HG02678 (cell line): ENCODE results near the gene FUNDC2.
"Not testable (repeated sequence)": the region's sequence is repeated elsewhere in the genome, so short reads cannot be mapped to it uniquely, and the experiment has no call there.

Experiments used
- ATAC-seq: cut with Tn5 transposase; IDR thresholded peaks from one replicate; pipeline ENCODE4 v1.9.1; 2021; ENCODE audit warnings: mild to moderate bottlenecking, moderate library complexity; ENCODE audit not compliant: unreplicated experiment

The FUNDC2 gene

DNA sequence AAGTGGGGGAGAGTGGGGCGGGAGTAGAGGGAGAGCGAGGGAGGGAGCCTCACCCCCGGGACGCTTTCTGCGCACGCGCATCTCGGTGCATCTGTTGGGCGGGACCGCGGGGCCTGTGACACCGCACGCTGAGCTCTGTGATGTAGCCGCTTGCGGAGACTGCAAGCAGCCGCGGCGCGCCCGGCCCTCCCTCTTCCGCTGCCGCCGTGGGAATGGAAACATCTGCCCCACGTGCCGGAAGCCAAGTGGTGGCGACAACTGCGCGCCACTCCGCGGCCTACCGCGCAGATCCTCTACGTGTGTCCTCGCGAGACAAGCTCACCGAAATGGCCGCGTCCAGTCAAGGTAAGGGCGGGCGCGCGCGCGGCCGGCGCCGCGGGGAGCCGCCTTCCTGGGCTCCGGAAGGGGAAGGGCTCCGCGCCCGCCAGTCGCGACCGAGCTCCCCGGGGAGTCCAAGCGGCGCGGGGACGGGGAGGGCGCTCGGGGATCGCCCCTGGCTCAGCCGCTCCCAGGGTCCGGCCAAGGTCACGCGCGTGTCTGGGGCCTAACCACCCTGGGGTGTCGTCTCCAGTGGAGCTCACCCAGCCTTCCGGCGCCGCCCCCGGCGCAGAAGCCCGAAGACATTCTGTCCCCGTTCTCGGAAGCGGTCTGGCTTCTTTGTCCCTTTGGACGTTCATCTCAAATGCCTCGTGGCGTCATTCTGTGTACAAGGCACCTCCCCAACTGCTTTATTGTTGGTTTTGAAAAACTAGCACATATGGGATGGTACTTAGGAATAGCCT, at the start of gene FUNDC2:
TSS of gene FUNDC2 (plus strand) at position 118 of the 782 bp plus-strand sequence. CDS start at position 213, 95 bp downstream.
- ATAC-seq: peak; percentile 90

GRCh38 chrX:154979629-154980028, 47.0 kb upstream of the FUNDC2 start:
- ATAC-seq: no peak

GRCh38 chrX:154980330-154981115, 46.1 kb upstream of the FUNDC2 start:
- peak; percentile 93 for ATAC-seq

DNA sequence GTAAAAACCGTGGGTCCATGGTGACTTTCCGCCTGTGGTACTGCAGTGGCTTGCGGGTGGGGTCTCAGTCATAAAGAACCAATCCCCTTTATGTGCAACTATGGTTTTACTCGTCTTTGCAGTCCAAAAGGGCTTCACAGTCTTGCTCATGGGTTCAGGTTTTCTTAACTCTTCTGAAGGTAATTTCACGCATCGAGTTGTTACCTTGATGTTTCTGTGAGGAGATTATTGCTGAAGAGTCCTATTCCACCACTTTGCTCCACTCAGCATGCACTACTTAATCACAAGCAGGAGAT, 45.6 kb upstream of the FUNDC2 start:
- ATAC-seq: no peak

DNA sequence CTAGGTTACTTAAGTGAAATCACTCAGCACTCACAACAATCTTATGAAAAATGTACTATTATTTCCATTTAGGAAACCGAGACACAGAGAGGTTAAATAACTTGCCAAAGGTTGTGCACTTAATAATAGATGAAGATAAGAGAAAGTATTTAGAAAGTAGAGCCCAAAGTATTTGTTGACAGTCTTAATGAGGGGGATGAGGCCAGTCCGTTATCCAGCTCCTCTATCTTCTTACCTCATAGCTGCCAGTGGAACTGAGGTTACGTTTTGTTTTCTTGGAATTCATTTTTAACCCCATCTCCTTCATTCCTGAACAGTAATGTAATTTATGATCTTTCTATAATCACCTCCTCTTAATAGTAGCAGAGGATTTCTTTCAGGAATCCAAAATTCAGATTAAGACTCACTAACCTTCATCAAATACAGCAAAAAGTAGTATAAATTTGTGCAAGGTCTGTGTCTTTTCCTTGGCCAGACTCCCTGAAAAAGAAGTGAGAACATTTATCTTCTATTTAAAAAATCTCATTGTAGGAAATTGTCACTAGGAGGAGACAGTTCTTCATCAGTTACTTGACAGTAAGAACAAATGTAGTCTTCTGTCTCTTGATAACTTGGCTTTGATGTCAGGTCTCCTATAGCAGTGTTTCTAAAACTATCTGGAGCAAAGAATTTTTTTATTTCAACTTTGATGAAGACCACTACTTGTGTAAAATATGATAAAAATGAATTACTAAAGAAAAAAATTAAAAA, 39.6 kb upstream of the FUNDC2 start:
- no peak for ATAC-seq

- no peak for ATAC-seq
These were observed 38.7 kb upstream of the FUNDC2 start for GRCh38 chrX:154987940-154988339.

DNA sequence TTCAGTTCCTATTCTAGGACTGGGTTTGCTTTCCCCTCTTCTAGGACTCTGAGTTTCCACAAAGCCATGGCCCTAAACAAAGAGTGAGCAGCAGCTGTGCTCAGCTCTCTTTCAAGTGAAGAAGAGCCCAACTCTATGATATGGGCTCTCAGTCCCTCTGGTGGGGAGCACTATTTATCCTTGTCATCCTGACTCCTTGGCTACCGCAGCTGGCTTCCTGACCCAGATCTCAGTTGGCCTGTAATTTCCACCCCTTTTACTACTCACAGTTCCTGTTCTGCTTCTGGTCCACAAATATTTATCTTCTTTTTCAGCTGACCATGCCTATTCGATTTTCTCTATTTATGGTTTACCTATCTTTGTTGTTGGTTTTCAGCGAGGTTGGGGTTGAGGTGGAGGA, 37.9 kb upstream of the FUNDC2 start:
- ATAC-seq: no peak

GRCh38 chrX:154990496-154990895, 36.1 kb upstream of the FUNDC2 start:
- peak; percentile 53 for ATAC-seq

DNA sequence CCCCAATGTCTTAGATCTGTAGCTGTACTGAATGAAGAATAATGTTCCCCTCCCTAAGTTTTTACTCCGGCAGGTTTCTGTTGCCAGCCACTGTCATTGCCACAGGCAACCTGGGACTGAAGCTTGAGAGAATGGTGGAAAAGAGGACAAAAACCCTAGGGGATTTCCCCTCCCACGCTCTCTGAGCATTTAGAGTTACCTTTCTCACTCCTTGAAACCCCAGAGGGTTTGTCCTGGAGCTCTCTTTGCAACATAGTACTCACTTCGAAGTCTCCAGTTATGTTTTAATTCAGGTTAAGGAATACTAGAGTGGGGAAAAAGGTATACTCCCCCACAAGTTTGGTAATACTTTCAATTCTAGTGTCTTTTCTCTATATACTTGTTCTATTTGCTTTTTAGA, 35.6 kb upstream of the FUNDC2 start:
- ATAC-seq: peak; percentile 45

DNA sequence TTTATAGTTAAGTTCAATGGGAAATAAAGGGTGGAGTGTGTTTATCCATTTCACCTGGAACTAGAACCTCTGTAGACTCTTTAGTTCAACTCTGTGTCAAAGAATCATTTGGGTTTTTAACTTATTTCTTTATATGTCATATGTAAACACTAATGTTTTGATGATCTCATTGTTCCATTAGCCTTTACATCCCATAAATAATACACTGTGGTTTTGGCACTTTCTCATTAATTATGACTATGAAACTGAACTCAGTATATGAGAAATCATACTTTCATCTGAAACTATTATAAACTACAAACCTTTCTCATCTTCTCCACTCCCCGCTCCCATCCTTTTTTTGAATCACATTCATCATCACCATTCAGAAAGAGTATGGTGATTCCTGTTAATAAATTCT, 35.2 kb upstream of the FUNDC2 start:
- no peak for ATAC-seq

DNA sequence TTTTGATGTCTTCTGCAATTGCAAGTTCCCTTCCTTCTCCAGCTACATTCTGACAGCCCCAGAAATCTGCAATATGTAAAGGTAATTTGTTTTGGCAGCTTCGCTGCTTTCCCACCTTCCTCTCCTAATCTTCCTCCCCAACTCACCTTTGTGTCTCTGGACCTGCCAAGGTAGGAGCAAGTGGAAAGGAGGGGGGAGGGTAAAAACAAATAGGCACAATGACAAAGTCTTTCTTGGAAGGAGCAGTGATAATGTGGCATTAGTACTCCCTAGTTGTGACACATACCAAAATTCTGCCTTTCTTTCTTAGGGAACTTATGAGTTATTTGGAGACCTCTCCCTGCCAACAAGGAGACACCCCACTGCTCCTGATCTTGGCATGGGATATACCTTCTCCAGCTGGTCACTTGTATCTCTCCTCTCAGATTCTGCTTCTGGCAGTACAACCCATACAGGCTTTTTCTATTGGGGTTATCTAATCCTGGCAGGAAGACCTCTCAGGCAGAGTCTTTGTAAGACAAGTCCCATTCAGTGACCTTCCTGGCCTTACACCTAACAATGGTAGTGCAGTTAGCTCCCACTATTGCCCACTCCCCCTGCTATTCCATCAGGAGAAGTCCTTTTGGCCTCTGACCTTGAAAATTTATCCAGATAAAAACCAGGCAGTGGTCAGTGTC, 28.3 kb upstream of the FUNDC2 start:
- no peak for ATAC-seq

GRCh38 chrX:155000841-155001240, 25.8 kb upstream of the FUNDC2 start:
- no peak for ATAC-seq

DNA sequence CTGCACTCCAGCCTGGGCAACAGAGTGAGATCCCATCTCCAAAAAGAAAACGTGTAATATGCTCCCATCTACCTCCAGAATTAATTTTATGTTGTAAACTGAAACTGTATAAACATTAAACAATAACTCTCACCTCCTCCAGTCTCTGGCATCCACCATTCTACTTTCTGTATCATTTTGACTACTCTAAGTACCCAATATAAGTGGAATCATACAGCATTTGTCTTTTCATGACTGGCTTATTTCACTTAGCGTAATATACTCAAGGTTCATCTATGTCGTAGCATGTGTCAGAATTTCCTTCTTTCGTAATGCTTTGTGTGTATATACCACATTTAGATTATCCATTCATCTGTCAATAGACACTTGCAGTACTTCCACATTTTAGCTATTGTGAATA, 24.8 kb upstream of the FUNDC2 start:
- ATAC-seq: no peak

DNA sequence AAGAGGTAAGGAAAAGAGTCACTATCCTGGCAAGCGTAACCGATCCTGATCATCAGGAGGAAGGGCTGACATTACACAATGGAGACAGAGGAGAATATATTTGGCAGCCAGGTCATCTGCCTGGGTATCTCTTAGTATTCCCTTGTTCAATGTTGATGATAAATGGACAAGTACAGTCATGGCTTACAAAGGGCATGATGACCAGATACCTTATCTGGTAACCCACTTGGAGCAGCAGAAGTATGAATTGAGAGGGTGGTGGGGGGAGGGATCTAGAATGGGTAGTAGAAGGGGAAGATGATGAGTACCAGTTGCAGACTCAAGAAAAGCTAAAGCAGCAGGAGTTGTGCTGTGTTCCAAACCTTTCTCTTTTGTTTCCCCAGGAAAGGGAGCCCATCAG, 21.5 kb upstream of the FUNDC2 start:
- no peak for ATAC-seq

DNA sequence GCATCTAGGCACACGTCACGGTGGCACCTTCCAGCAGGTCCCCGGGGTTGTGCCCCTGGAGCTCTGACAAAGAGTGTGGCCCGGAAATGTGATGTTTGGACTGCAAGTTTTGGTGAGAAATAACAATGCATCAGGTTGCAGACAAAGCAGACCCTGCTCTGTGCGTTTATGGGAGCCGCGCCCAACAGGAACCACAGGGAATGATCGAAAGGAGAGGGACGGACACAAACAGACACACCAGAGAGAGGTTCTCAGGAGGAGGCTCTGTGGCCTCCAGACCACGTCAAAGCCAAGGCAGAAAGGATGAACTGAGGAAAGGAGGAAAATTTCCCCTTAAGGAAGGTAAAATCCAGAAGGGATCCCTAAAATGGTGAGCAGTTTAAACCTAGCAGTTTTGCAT, 20.3 kb upstream of the FUNDC2 start:
- ATAC-seq: not testable (repeated sequence)

DNA sequence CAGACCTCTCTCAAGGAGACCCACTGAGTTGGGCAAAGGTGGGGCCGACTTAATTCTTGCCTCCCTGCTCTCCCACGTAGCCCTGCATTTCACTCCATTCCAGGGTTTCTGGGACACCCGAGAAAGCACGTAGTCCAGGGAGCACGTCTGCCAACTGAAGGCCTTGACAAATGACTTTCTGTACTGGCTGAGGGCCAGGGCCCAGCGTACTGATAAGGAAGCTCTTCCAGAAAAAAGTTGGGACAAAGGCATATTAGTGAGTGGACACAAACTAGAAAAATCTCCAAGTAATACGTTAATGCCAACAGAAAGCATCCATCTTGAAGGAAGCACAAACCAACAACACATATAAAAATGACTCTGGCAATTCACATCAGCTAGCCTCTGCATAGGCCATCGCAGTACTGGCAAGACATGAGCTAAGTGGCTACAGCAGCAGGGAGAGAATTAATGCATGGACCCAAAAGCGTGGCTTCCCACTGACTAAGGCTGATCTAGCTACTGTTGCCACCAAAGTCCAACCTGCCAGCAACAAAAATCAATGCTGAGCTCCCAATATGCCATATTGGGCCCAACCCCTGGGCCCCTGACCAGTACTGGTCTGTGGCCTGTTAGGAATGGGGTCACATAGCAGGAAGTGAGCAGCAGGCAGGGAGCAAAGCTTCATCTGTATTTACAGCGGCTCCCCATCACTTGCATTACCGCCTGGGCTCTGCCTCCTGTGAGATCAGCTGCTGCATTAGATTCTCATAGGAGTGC, 19.6 kb upstream of the FUNDC2 start:
- not testable (repeated sequence) for ATAC-seq

DNA sequence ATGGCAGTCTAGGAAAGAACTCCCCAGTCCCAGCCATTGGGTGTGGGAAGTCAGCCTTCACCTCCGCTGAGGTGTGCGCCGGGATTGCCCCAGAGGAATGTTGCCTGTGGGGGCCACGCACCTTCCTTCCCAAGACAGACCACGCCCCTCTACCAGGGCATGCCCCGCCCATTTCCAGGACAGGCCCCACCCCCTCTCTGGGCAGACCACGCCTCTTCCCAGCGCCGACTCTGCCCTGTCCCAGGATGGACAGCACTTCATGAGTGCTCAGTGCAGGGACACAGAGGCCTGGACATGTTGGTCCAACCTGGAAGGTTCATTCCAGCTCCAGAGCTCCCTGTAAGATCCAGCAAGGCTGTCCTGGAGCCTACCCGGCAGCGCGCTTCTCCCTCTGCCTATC, 18.1 kb upstream of the FUNDC2 start:
- not testable (repeated sequence) for ATAC-seq

DNA sequence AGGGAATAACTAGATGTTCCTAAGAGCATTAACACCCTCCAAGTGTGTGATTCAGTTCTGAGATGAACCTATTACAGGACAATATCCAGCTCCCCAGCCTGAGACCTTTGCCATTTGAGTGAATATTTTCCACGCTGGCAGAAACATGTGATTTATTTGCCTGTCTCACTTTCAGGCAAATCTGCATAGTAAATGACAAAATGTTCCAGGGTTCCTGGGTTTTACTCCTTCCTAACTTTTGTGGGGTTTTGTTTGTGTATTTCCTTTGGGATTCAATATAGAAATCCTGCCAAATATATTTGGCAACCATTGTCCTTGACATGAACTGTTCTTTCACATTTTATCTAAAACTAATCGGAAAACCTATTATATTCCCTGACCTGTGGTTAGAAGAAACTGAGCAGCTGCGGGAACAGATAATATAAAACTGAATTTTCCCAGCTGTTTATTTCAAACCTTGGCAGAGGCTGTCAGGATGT, 16.6 kb upstream of the FUNDC2 start:
- no peak for ATAC-seq

GRCh38 chrX:155020591-155020990, 6.1 kb upstream of the FUNDC2 start:
- no peak for ATAC-seq

- ATAC-seq: no peak
These were observed 4.1 kb upstream of the FUNDC2 start, which contains the start of gene F8 for GRCh38 chrX:155022585-155022984. F8 (minus strand) TSS chrX:155022723; CDS start chrX:155022552, 171 bp downstream.
